ENCODE data around the gene LAMB4.

GRCh38 chr7:107976620-107977019, 153.5 kb downstream of the LAMB4 start:
- TF ChIP-seq CTCF (IDR thresholded peaks at IDR 0.05) (no peak), POLR2A (IDR thresholded peaks at IDR 0.05) (no peak)
